Measurements from ENCODE around the gene MAP2. TPM values are rescaled to one million over a fixed set of nuclear protein-coding genes. Genes with fewer than 3 reads are reported as not detected.

MAP2 gene
- total RNA-seq, 1 experiment from 2014 or later, result 0.05 TPM

DNA sequence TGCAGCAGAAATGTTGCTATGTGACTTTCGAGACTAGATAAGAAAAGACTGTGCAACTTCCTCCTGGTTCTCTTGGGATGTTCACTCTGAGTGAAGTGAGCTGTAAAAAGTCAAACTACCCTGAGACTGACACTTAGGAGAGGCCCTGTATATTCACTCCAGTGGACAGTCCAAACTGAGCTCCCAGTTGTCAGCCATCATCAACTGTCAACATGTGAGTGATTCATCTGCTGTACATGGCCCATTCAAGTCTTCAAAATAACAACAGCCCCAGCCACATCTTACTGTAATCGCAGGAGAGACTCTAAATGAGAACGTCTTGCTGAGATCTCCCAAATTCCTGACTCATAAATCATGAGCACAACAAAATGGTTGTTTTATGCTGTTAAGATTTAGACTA lies 339.3 kb downstream of the MAP2 start:
- intact Hi-C loops (cut with micrococcal nuclease; ENCODE audit: unreplicated experiment), result no loop called here
- POLR2A ChIA-PET, result no interaction called here
- CTCF ChIA-PET, result no interaction called here
- no peaks in the 10 kb centered on the region for H3K27me3 ChIP-seq (replicated peaks; ENCODE audit: control insufficient read depth, insufficient read depth, low read length)
- H3K4me3 Mint-ChIP-seq (ENCODE audit: unreplicated experiment), result no peak overlapping the region
- H3K27me3 Mint-ChIP-seq (ENCODE audit: insufficient read depth, unreplicated experiment), result peaks cover 3% of the 10 kb centered on the region
- BruUV-seq (replicated peaks), result no TSS peak
- no peak overlapping the region for H3K4me3 ChIP-seq (ENCODE audit: low read depth, low read length)
- no peaks in the 10 kb centered on the region for H3K4me1 Mint-ChIP-seq (ENCODE audit: low read depth, unreplicated experiment)
- H3K27ac Mint-ChIP-seq (ENCODE audit: unreplicated experiment), result no peak overlapping the region
- H3K36me3 Mint-ChIP-seq (ENCODE audit: insufficient read depth, unreplicated experiment), result no peaks in the 10 kb centered on the region
- no peak for DNase-seq
- no peaks in the 10 kb centered on the region for H3K4me1 ChIP-seq
- H3K9me3 ChIP-seq, result no peaks in the 10 kb centered on the region
- no peaks in the 10 kb centered on the region for H3K36me3 ChIP-seq (ENCODE audit: control insufficient read depth, insufficient read depth, low read length)
- TF ChIP-seq, protein P1, sequence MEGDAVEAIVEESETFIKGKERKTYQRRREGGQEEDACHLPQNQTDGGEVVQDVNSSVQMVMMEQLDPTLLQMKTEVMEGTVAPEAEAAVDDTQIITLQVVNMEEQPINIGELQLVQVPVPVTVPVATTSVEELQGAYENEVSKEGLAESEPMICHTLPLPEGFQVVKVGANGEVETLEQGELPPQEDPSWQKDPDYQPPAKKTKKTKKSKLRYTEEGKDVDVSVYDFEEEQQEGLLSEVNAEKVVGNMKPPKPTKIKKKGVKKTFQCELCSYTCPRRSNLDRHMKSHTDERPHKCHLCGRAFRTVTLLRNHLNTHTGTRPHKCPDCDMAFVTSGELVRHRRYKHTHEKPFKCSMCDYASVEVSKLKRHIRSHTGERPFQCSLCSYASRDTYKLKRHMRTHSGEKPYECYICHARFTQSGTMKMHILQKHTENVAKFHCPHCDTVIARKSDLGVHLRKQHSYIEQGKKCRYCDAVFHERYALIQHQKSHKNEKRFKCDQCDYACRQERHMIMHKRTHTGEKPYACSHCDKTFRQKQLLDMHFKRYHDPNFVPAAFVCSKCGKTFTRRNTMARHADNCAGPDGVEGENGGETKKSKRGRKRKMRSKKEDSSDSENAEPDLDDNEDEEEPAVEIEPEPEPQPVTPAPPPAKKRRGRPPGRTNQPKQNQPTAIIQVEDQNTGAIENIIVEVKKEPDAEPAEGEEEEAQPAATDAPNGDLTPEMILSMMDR (IDR thresholded peaks at IDR 0.05; ENCODE audit: insufficient read depth in 1 of 2, low read depth in 1 of 2, low read length in 1 of 2, severe bottlenecking in 1 of 2, unreplicated experiment in 1 of 2), result no peak
- H3K9me3 Mint-ChIP-seq (ENCODE audit: unreplicated experiment), result no peaks in the 10 kb centered on the region

DNA sequence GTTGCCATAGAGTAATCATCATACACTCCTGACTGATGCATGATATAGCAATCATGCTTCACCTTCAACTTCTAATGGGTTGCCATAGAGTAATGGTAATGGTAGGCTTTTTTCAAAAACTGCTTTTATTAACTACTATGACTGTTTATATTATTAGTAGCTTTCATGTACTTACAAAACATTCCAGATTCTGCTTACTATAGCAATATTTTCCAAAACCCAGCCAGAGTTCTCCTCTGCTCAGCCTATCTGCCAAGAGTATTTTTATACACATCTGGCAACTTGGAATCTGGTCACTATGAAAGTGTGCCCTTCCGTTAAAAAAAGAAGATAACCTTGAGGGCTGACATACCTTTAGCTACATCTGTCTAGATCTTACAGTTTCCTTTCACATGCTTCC lies 342.8 kb downstream of the MAP2 start:
- no peak overlapping the region for H3K4me3 ChIP-seq (ENCODE audit: low read depth, low read length)
- CTCF ChIA-PET, result no interaction called here
- POLR2A ChIA-PET, result no interaction called here
- Mint-ChIP-seq H3K4me1 (ENCODE audit: low read depth, unreplicated experiment) (no peaks in the 10 kb centered on the region), H3K27ac (ENCODE audit: unreplicated experiment) (no peak overlapping the region), H3K9me3 (ENCODE audit: unreplicated experiment) (no peaks in the 10 kb centered on the region), H3K4me3 (ENCODE audit: unreplicated experiment) (no peak overlapping the region), H3K27me3 (ENCODE audit: insufficient read depth, unreplicated experiment) (peaks cover 3% of the 10 kb centered on the region), H3K36me3 (ENCODE audit: insufficient read depth, unreplicated experiment) (no peaks in the 10 kb centered on the region)
- no peaks in the 10 kb centered on the region for H3K4me1 ChIP-seq
- intact Hi-C loops (cut with micrococcal nuclease; ENCODE audit: unreplicated experiment), result no loop called here
- no TSS peak for BruUV-seq (replicated peaks)
- no peaks in the 10 kb centered on the region for H3K36me3 ChIP-seq (ENCODE audit: control insufficient read depth, insufficient read depth, low read length)
- no peak for DNase-seq
- H3K9me3 ChIP-seq, result no peaks in the 10 kb centered on the region
- TF ChIP-seq, protein P1 (IDR thresholded peaks at IDR 0.05; ENCODE audit: insufficient read depth in 1 of 2, low read depth in 1 of 2, low read length in 1 of 2, severe bottlenecking in 1 of 2, unreplicated experiment in 1 of 2), result no peak
- no peaks in the 10 kb centered on the region for H3K27me3 ChIP-seq (replicated peaks; ENCODE audit: control insufficient read depth, insufficient read depth, low read length)

DNA sequence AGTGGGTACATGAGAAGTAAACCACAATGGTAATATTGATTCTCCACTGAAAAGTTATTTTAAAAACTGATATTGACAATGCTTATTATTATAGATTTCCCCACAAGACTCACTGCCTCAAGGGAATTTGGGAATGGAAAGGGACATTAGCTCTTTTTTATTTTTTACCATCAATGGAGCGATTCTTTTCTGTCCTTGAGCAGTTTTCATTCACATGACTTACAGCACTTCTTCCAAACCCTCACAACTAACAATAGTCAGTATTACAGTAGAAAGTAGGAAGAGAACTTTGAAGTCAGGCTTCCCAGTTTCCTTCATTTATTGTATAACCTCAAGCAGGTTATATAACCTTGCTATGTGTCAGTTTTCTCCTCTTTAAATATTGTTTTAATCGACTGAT lies 343.5 kb downstream of the MAP2 start:
- Mint-ChIP-seq H3K4me3 (ENCODE audit: unreplicated experiment) (no peak overlapping the region), H3K27me3 (ENCODE audit: insufficient read depth, unreplicated experiment) (peaks cover 3% of the 10 kb centered on the region), H3K9me3 (ENCODE audit: unreplicated experiment) (no peaks in the 10 kb centered on the region), H3K4me1 (ENCODE audit: low read depth, unreplicated experiment) (no peaks in the 10 kb centered on the region), H3K36me3 (ENCODE audit: insufficient read depth, unreplicated experiment) (no peaks in the 10 kb centered on the region), H3K27ac (ENCODE audit: unreplicated experiment) (no peak overlapping the region)
- TF ChIP-seq, protein P1 (IDR thresholded peaks at IDR 0.05; ENCODE audit: insufficient read depth in 1 of 2, low read depth in 1 of 2, low read length in 1 of 2, severe bottlenecking in 1 of 2, unreplicated experiment in 1 of 2), result no peak
- CTCF ChIA-PET, result no interaction called here
- BruUV-seq (replicated peaks), result no TSS peak
- H3K9me3 ChIP-seq, result no peaks in the 10 kb centered on the region
- H3K36me3 ChIP-seq (ENCODE audit: control insufficient read depth, insufficient read depth, low read length), result no peaks in the 10 kb centered on the region
- intact Hi-C loops (cut with micrococcal nuclease; ENCODE audit: unreplicated experiment), result no loop called here
- H3K27me3 ChIP-seq (replicated peaks; ENCODE audit: control insufficient read depth, insufficient read depth, low read length), result no peaks in the 10 kb centered on the region
- no peaks in the 10 kb centered on the region for H3K4me1 ChIP-seq
- no peak overlapping the region for H3K4me3 ChIP-seq (ENCODE audit: low read depth, low read length)
- POLR2A ChIA-PET, result no interaction called here
- no peak for DNase-seq
